ENCODE results near the gene MTPN.

- TF ChIP-seq CTCF (IDR thresholded peaks at IDR 0.05 in 4 of 5, conservative IDR thresholded peaks at IDR 0.05 in 1 of 5) = no peak
- no peak for TF ChIP-seq POLR2A (IDR thresholded peaks at IDR 0.05)
Observed at GRCh38 chr7:135956393-135956792, 20.8 kb downstream of the MTPN start.

Measured in gastrocnemius medialis (tissue), 4 donors.